Globus pallidus (tissue), 1 donor: ENCODE data around the gene FAM187B.
"Not testable (repeated sequence)": the region's sequence is repeated elsewhere in the genome, so short reads cannot be mapped to it uniquely, and the experiment has no call there.

Experiments used
- DNase-seq: peaks from one replicate; pipeline ENCODE4 v3.0.0-alpha.2; 2015; ENCODE audit warnings: low spot score

Gene FAM187B

GRCh38 chr19:35236638-35237400 lies 8.3 kb upstream of the FAM187B start:
- DNase-seq = no peak

GRCh38 chr19:35232912-35233311 lies 4.4 kb upstream of the FAM187B start:
- no peak for DNase-seq

- DNase-seq = no peak
Measured at GRCh38 chr19:35231956-35232645, 3.6 kb upstream of the FAM187B start.

- DNase-seq = no peak
Measured at GRCh38 chr19:35229601-35230000, 1.1 kb upstream of the FAM187B start.

GRCh38 chr19:35226748-35227147 lies 1.8 kb downstream of the FAM187B start:
- DNase-seq = no peak

- DNase-seq = no peak
Measured at GRCh38 chr19:35225951-35226350, 2.6 kb downstream of the FAM187B start.

GRCh38 chr19:35224681-35225571 lies 3.6 kb downstream of the FAM187B start:
- no peak for DNase-seq

GRCh38 chr19:35223862-35224505 lies 4.6 kb downstream of the FAM187B start:
- DNase-seq = no peak

- no peak for DNase-seq
Measured at GRCh38 chr19:35223084-35223790, 5.3 kb downstream of the FAM187B start.

GRCh38 chr19:35222373-35223015 lies 6.0 kb downstream of the FAM187B start:
- no peak for DNase-seq

GRCh38 chr19:35220973-35221590 lies 7.5 kb downstream of the FAM187B start:
- DNase-seq = not testable (repeated sequence)

- DNase-seq = no peak
Measured at GRCh38 chr19:35220315-35220921, 8.1 kb downstream of the FAM187B start.

GRCh38 chr19:35219008-35219407 lies 9.5 kb downstream of the FAM187B start:
- no peak for DNase-seq

GRCh38 chr19:35217649-35217990 lies 10.9 kb downstream of the FAM187B start:
- no peak for DNase-seq

GRCh38 chr19:35216833-35217648 lies 11.5 kb downstream of the FAM187B start:
- peak; percentile 47 for DNase-seq

GRCh38 chr19:35216016-35216832 lies 12.3 kb downstream of the FAM187B start:
- DNase-seq = no peak

GRCh38 chr19:35214766-35215422 lies 13.6 kb downstream of the FAM187B start:
- DNase-seq = no peak
